MG63 (cell line): ENCODE measurements around the gene CLSTN1. TPM values are rescaled to one million over a fixed set of nuclear protein-coding genes. Genes with fewer than 3 reads are reported as not detected.
"Not testable (repeated sequence)": the region's sequence is repeated elsewhere in the genome, so short reads cannot be mapped to it uniquely, and the experiment has no call there.

ENCODE experiments used
- DNase-seq: peaks from one replicate; pipeline ENCODE4 v3.0.0-alpha.2; 2020
- H3K27me3 ChIP-seq: fragments of 250-450 bp; sonication (Bioruptor Pico); 2 replicates; pipeline ENCODE4 v1.5.1; 2020; ENCODE audit warnings: mild to moderate bottlenecking, moderate library complexity
- H3K36me3 ChIP-seq: fragments of 250-450 bp; sonication (Bioruptor Pico); 2 replicates; pipeline ENCODE4 v1.5.1; 2020; ENCODE audit warnings: mild to moderate bottlenecking, moderate library complexity
- H3K4me3 ChIP-seq: fragments of 250-450 bp; sonication (Bioruptor Pico); 2 replicates; pipeline ENCODE4 v1.5.1; 2020; ENCODE audit warnings: mild to moderate bottlenecking, moderate library complexity
- H3K9me3 ChIP-seq: fragments of 250-450 bp; sonication (Bioruptor Pico); 2 replicates; pipeline ENCODE4 v1.5.1; 2020; ENCODE audit warnings: mild to moderate bottlenecking, moderate library complexity
- total RNA-seq: library from RNA; depleted of rRNA; stranded (reverse); fragments of >200 nt; shearing (Covaris generic); gene quantifications from 2 replicates; pipeline ENCODE4 v1.2.3, GENCODE V29; 2014; ENCODE audit warnings: low replicate concordance

CLSTN1 gene
- total RNA-seq, 1 experiment from 2014 or later: 43.6 TPM

DNA sequence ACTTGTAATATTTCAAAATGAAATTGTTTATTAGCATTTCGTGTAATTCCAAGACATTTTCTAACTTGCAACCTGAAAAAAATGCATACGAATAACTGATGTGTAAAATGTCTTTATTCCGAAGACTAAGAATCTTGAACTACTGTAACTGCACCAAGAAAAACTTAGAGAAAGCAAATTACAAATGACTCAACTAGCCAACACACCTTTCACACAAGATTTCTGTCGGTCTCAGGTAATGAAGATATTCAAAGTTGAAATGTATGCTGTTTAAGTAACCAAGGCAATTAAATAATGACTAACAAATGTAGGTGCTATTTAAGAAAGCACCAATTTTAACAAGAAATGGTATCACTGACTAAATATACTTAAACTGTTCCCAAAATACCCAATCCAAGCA, 2.1 kb downstream of the CLSTN1 start:
- H3K4me3 ChIP-seq: no peak overlapping the region; the same call in 1 of the 2 replicates
- no peaks in the 10 kb centered on the region for H3K36me3 ChIP-seq
- H3K9me3 ChIP-seq: no peaks in the 10 kb centered on the region
- H3K27me3 ChIP-seq: no peaks in the 10 kb centered on the region
- no peak for DNase-seq

DNA sequence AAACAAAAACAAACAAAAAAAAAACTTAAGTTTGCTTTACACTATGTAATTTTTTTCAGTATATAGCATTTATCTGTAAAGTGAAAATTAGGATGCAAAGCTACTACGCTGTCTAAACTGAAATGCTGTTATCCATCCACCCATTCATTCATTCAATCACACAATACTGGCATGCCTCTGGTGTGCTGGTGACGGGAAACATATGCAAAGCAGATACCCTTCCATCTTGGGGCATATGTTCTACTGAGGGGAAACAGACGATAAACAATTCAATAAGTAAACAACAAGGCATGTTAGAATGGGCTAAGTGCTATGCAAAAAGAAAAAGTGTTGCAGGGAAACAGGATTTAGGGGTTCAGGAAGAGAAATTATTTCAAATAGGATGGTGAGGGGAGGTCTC, 3.2 kb downstream of the CLSTN1 start:
- no peaks in the 10 kb centered on the region for H3K27me3 ChIP-seq
- H3K9me3 ChIP-seq: no peaks in the 10 kb centered on the region
- H3K4me3 ChIP-seq: no peak overlapping the region
- no peak for DNase-seq
- no peaks in the 10 kb centered on the region for H3K36me3 ChIP-seq

DNA sequence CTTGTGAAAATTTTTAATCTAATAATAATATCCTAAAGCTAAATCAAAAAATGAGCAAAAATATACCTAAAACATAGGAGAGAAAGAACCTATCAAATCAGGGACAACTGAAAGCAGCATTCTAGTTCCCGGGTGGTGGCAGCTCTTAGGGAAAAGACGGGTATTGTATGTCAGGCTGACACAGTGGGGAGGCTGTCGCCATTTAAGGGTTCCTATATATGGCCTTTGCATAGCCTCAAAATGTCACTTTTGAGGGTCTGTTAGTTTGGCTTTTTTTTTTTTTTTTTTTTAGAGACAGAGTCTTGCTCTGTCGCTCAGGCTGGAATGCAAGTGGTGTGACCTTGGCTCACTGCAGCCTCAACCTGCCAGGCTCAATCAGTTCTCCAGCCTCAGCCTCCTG, 6.0 kb downstream of the CLSTN1 start:
- no peak for DNase-seq
- Histone ChIP-seq H3K36me3 (no peaks in the 10 kb centered on the region), H3K4me3 (no peak overlapping the region), H3K27me3 (no peaks in the 10 kb centered on the region), H3K9me3 (no peaks in the 10 kb centered on the region)

DNA sequence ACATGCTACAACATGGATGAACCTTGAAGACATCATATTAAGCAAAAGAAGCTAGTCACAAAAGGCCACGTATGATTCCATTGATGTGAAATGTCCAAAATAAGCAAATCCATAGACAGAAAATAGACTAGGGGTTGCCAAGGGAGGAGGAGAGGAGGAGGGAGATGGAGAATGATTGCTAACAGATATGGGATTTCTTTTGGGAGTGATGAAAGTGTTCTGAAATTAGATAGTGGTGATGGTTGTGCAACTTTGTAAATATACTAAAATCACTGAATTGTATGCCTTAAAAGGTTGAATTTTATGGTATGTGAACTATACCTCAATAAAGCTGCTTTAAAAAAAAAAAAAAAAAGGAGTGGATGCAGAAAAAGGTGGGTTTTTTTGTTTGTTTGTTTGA, 7.6 kb downstream of the CLSTN1 start:
- no peak for DNase-seq
- H3K4me3 ChIP-seq: no peak overlapping the region
- H3K27me3 ChIP-seq: no peaks in the 10 kb centered on the region
- H3K36me3 ChIP-seq: no peaks in the 10 kb centered on the region
- no peaks in the 10 kb centered on the region for H3K9me3 ChIP-seq

DNA sequence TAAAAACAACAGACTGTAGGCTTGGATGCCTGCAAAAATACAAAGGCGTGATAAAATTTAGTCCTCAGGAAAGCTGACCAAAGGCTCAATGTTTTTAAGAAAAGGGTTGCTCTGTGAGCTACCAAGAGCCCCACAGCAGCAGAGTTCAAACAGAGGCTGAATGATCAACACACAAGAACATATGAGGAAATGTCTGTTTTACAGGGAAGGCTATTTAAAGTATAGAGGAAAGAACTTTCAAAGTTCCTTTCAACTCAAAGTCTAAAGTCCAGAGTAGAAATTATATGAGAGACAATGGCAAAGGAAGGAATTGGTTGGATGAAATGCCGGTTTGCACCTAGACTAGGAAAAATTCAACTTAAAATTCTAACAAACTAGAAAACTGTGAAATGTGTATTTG, 8.6 kb downstream of the CLSTN1 start:
- Histone ChIP-seq H3K9me3 (no peaks in the 10 kb centered on the region), H3K4me3 (no peak overlapping the region), H3K36me3 (no peaks in the 10 kb centered on the region), H3K27me3 (no peaks in the 10 kb centered on the region)
- DNase-seq: no peak

DNA sequence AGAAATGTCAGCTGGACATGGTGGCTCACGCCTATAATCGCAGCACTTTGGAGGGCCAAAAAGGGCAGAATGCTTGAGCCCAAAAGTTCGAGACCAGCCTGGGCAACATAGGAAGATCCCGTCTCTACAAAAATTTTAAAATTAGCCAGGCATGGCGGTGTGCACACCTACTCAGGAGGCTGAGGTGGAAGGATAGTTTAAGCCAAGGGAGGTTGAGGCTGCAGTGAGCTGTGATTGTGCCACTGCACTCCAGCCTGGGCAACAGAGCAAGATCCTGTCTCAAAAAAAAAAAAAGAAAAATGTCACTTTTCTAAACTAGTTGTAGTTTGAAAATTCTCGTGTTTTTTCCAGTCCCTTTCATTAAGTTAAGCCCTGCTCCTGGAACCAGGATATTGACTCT, 9.1 kb downstream of the CLSTN1 start:
- DNase-seq: no peak
- H3K27me3 ChIP-seq: no peaks in the 10 kb centered on the region
- H3K36me3 ChIP-seq: no peaks in the 10 kb centered on the region
- no peaks in the 10 kb centered on the region for H3K9me3 ChIP-seq
- no peak overlapping the region for H3K4me3 ChIP-seq

DNA sequence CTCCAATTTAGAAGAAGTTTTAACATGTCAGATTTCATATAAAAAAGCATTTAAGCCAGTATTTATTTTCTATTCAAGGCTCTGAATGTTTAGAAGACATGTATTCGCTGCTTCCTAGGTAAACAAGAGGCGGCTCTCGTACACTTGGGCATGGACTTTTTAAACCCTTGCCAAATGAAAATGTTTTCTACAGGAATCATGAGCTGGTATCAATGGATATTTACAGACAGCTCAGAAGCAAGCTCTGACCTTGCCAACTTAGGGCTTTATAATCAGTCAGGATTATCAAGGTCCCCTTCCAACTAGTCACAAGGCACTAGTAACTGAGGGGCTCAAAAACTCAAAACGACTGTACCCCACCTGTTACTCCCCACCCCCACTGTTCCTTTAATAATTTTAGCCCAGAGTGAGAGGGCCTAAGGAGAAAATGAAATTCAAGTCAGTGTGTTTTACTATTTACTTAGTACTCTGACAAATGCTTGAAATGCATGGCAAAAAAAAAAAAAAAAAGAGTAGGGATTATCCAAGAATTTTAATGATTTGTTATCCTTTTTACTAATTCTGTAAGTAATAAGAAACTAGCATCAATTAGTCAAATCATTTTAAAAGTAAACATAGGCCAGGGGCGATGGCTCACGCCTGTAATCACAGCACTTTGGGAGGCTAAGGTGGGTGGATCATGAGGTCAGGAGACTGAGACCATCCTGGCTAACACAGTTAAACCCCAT, 12.4 kb downstream of the CLSTN1 start:
- H3K4me3 ChIP-seq: no peak overlapping the region
- H3K9me3 ChIP-seq: no peaks in the 10 kb centered on the region
- no peaks in the 10 kb centered on the region for H3K27me3 ChIP-seq
- DNase-seq: no peak
- H3K36me3 ChIP-seq: no peaks in the 10 kb centered on the region

DNA sequence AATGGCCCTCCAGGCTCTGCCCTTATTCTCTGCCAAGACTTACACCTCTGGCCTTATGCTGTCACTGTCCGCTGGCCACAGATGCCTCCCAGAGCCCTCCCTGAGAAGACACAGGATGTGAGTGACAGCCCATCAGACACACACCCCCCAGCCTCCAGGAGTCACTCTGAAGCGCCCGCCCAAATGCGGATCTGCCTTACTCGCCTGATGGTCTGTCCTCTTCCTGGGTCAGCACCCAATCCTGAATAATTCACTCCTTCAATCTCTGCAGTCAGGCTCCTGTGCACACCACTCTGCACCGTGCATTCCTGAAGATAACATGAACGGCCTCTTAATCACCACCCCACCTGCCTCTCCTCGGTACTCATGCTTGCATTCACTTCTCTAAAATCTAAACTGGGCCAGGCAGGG, 14.7 kb downstream of the CLSTN1 start:
- Histone ChIP-seq H3K9me3 (no peaks in the 10 kb centered on the region), H3K36me3 (no peaks in the 10 kb centered on the region), H3K27me3 (no peaks in the 10 kb centered on the region), H3K4me3 (no peak overlapping the region)
- DNase-seq: no peak

DNA sequence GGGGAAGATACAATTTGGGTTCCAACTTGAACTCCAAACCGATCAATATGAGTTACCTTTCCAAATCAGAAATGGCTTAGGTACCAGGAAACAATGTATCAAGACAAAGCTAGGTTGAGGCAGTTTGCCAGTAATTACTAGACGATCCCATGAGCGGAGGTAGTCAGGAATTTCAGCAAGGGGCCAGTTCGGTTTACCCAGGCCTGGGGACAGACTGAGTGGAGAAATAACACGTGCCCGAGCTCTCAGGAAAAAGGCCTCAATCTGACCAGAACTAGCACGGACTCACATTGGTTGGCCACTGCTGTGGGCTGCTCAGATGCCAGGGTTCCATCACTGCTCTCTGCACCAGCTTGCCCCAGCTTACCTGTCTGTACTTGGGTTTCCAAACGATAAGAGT, 15.3 kb downstream of the CLSTN1 start:
- Histone ChIP-seq H3K9me3 (no peaks in the 10 kb centered on the region), H3K36me3 (no peaks in the 10 kb centered on the region), H3K27me3 (no peaks in the 10 kb centered on the region), H3K4me3 (no peak overlapping the region)
- DNase-seq: no peak

DNA sequence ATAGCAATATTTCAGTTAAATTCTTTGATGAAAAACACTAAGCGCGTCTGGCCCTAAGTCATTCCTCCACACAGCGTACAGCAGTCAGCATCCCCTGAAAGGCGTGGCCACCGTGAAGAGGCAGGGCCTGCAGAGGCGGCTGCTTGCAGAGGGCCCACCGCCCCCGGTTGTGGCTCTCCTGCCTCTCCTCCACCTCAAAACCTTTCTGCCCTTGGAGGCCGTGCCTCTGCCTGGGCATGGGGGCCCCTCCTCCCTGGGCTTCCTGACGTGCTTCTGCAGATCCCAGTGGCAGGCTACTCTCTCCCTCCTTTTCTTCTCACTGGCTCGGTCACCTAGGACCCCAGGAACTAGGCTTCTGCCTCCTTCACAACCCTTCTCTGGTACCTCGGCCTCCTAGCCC, 16.2 kb downstream of the CLSTN1 start:
- Histone ChIP-seq H3K4me3 (no peak overlapping the region), H3K27me3 (no peaks in the 10 kb centered on the region), H3K36me3 (no peaks in the 10 kb centered on the region), H3K9me3 (no peaks in the 10 kb centered on the region)
- DNase-seq: no peak

DNA sequence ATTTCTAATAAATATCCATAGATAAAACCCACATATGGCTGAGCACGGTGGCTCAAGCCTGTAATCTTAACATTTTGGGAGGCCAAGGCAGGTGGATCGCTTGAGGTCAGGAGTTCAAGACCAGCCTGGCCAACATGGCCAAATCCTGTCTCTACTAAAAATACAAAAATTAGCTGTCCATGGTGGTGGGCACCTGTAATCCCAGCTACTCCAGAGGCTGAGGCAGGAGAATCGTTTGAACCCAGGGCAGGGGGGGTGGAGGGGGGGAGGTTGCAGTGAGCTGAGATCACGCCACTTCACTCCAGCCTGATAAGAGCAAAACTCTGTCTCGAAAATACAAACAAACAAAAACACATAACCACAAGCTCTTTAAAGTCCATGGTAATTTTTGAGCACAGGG, 17.8 kb downstream of the CLSTN1 start:
- not testable (repeated sequence) for H3K27me3 ChIP-seq, H3K4me3 ChIP-seq, H3K9me3 ChIP-seq, DNase-seq, H3K36me3 ChIP-seq

DNA sequence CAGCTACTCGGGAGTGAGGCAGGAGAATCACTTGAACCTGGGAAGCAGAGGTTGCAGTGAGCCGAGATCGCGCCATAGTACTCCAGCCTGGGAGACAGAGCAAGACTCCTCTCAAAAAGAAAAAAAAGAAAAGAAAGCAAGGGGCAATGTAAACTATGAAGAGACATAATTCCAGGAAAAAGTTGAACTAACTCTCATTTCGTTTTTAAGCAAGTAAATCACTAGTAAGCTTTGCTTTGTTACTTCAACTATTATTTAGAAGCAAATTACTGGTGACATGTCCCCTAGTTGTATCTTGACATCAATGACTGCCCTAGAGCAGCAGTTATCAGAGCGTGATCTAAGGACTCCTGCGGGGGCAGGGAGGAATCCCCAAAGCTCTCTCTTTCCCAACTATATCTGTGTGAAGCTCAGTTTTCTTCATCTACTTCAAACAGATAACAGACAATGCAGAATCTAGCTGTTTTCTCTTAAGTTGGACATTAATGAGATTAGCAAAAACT, 18.7 kb downstream of the CLSTN1 start:
- no peaks in the 10 kb centered on the region for H3K36me3 ChIP-seq
- no peak overlapping the region for H3K4me3 ChIP-seq
- DNase-seq: no peak
- no peaks in the 10 kb centered on the region for H3K27me3 ChIP-seq
- no peaks in the 10 kb centered on the region for H3K9me3 ChIP-seq

DNA sequence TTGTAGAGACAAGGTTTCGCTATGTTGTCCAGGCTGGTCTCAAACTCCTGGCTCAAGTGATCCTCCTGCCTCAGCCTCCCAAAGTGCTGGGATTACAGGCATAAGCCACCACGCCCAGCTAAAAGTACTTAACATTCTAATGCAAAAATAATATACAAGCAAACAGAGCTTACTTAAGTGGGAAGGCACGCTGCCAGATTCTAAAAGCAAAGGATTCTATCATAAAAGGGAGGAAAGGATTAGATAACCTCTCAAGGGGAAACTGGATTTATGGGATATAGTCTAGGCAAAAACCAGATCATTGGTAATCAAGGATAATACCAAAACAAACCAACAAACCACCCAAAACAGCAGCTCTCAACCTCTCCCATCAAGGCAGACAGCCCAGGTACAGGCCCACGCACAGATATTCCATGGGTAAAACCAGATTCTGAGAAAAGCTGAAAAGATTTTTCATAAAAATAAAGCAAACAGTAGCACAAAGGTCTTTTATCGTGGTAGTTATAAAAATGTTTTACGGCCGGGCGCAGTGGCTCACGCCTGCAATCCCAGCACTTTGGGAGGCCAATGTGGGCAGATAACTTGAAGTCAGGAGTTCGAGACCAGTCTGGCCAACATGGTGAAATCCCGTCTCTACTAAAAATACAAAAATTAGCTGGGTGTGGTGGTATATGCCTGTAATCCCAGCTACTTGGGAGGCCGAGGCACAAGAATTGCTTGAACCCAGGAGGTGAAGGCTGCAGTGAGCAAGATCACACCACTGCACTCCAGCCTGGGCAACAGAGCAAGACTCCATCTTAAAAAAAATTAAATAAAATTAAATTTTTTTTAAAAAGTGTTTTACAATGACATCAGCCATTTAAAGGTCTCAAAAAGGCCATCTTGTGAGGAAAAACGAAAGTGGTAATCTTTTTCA, 20.5 kb downstream of the CLSTN1 start:
- not testable (repeated sequence) for H3K4me3 ChIP-seq, H3K27me3 ChIP-seq, H3K36me3 ChIP-seq, H3K9me3 ChIP-seq, DNase-seq

DNA sequence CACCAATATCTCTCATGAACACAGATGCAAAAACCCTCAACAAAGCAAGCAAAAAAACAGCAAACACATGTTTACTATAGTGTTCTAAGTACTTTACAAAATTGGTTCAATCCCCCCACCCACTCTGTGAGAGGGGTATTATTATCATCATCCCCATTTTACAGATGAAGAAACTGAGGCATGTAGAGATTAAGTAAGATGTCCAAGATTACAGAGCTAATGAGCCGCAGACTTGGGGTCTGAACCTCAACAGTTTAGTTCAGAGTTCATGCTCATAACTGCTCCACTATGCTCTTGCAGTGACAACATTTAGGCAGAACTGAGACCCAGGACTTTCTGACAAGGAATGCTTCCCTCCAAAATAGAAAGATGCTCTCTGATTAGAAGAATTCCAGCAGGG, 21.9 kb downstream of the CLSTN1 start:
- H3K27me3 ChIP-seq: no peaks in the 10 kb centered on the region
- no peak overlapping the region for H3K4me3 ChIP-seq
- DNase-seq: no peak
- H3K36me3 ChIP-seq: no peaks in the 10 kb centered on the region
- no peaks in the 10 kb centered on the region for H3K9me3 ChIP-seq

DNA sequence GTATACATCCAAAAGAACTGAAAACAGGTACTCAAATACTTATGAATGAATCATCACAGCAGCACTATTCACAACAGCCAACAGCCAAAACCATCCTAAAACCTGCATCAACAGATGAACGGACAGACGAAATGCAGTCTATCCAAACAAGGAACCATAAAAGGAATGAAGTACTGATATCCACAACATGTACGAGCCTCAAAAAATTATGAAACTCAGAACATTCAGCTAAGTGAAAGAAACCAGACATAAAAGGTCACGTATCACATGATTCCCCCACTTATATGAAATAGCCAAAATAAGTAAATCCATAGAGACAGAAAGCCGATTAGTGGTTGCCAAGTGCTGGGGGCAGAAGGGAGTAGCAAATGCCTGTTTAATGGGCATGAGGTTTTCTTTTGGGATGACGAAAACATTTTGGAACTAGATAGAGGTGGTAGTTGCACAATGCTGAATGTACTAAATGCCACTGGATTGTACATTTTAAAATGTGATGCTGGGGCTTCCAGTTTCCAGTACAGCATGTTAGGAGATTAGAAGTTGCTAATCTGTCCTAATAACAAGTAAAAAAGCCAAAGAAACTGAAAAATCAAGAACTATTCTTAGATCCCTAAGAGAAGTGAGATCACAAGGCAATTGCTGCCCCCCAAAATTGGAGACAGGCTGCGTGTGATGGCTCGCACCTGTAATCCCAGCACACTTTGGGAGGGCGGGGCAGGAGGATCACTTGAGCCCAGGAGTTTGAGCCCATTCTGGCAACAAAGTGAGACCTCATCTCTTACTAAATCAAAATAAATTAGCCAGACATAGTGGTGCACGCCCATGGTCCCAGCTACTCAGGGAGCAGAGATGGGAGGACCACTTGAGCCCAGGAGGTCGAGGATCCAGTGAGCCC, 25.3 kb downstream of the CLSTN1 start:
- Histone ChIP-seq H3K36me3 (no peaks in the 10 kb centered on the region), H3K9me3 (no peaks in the 10 kb centered on the region), H3K27me3 (no peaks in the 10 kb centered on the region), H3K4me3 (0 out of 2 replicates have a peak overlapping the region, but pooled peaks have one; percentile 3)
- peak; percentile 71 for DNase-seq

DNA sequence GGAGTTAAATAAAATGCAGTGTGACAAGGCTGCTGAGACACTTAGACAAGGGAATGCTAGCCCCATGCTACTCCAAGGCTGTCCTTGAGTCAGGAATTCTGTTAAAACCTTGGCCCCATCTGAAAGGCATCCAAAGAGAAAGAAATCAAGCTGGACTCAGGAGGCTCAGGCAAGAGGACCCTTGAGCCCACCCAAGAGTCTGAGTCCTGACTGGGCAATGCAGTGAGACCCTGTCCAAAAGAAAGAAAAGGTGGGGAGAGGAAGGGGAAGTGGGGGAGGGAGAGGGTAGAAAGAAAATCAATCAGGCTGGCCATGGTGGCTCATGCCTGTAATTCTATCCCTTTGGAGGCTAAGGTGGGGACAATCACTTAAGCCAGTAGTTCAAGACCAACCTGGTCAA, 26.7 kb downstream of the CLSTN1 start:
- Histone ChIP-seq H3K36me3 (no peaks in the 10 kb centered on the region), H3K4me3 (no peak overlapping the region)
- DNase-seq: no peak

DNA sequence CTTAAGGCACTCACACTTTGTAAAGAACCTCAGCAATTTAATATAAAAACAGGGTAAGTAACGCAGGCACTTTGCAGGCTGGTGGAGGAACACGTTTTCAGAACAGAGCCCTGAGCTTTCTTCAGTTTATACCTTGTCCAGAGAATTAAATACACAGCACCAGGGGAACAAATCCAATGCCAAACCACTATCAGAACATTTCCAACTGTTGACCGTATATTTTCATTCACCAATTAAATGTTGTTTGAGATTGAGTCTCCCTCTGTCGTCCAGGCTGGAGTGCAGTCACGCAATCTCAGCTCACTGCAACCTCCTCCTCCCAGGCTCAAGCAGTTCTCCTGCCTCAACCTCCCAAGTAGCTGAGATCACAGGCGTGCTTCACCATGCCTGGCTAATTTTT, 29.7 kb downstream of the CLSTN1 start:
- H3K27me3 ChIP-seq: no peaks in the 10 kb centered on the region
- DNase-seq: no peak
- no peaks in the 10 kb centered on the region for H3K36me3 ChIP-seq
- H3K9me3 ChIP-seq: no peaks in the 10 kb centered on the region
- no peak overlapping the region for H3K4me3 ChIP-seq

More for the DNA sequence above, 26.7 kb downstream of the CLSTN1 start:
- H3K9me3 ChIP-seq: no peaks in the 10 kb centered on the region
- no peaks in the 10 kb centered on the region for H3K27me3 ChIP-seq
